A549 (cell line): ENCODE data around the gene PPP1R12B.

Experiments used
- CEBPB ChIP-seq, 2 experiments: fragments of >200 bp in 1 of 2; sonication (Bioruptor Twin) in 1 of 2; formaldehyde crosslinking in 1 of 2; IDR thresholded peaks; 2 replicates each; pipeline ENCODE4 v1.6.1; 2012 to 2016
- EP300 ChIP-seq, 2 experiments: fragments of >200 bp; sonication (Bioruptor Twin); formaldehyde crosslinking; IDR thresholded peaks; 2 replicates in 1 of 2; 3 replicates in 1 of 2; pipeline ENCODE4 v1.6.1; 2016 to 2017
- MAZ ChIP-seq: fragments of 150-350 bp; IDR thresholded peaks from 2 replicates; pipeline ENCODE4 v1.6.1; 2014; ENCODE audit warnings: antibody characterized with exemption, low read depth, low read length, borderline replicate concordance
- MYC ChIP-seq: IDR thresholded peaks from 2 replicates; pipeline ENCODE4 v1.6.1; 2012; ENCODE audit warnings: mild to moderate bottlenecking, inconsistent platforms, low read length, improper control_type of control experiment, borderline replicate concordance
- POLR2A ChIP-seq: IDR thresholded peaks from 2 replicates; pipeline ENCODE4 v1.6.1; 2012; ENCODE audit warnings: mild to moderate bottlenecking, low read length
- POLR2AphosphoS2 ChIP-seq: conservative IDR thresholded peaks from 2 replicates; pipeline ENCODE4 v1.6.1; 2012; ENCODE audit warnings: low read length, improper control_type of control experiment, inconsistent platforms
- RFX5 ChIP-seq: fragments of 450-650 bp; IDR thresholded peaks from 2 replicates; pipeline ENCODE4 v1.7.1; 2014; ENCODE audit warnings: antibody characterized with exemption, mild to moderate bottlenecking, moderate library complexity
- ZC3H11A ChIP-seq: fragments of 450-650 bp; IDR thresholded peaks from 2 replicates; pipeline ENCODE4 v1.6.1; 2014; ENCODE audit warnings: antibody characterized with exemption, mild to moderate bottlenecking
- ZFP36 ChIP-seq: fragments of 450-650 bp; IDR thresholded peaks from 2 replicates; pipeline ENCODE4 v1.6.1; 2014; ENCODE audit warnings: borderline replicate concordance; ENCODE audit not compliant: partially characterized antibody
- TF ChIP-seq, protein P1 (sequence below): fragments of >200 bp; sonication (Bioruptor Twin); formaldehyde crosslinking; IDR thresholded peaks from 3 replicates; pipeline ENCODE4 v1.5.1; 2016
- TF ChIP-seq, protein P2 (sequence below): IDR thresholded peaks from 2 replicates; pipeline ENCODE4 v1.6.1; 2012; ENCODE audit warnings: low read depth, borderline replicate concordance

DNA sequence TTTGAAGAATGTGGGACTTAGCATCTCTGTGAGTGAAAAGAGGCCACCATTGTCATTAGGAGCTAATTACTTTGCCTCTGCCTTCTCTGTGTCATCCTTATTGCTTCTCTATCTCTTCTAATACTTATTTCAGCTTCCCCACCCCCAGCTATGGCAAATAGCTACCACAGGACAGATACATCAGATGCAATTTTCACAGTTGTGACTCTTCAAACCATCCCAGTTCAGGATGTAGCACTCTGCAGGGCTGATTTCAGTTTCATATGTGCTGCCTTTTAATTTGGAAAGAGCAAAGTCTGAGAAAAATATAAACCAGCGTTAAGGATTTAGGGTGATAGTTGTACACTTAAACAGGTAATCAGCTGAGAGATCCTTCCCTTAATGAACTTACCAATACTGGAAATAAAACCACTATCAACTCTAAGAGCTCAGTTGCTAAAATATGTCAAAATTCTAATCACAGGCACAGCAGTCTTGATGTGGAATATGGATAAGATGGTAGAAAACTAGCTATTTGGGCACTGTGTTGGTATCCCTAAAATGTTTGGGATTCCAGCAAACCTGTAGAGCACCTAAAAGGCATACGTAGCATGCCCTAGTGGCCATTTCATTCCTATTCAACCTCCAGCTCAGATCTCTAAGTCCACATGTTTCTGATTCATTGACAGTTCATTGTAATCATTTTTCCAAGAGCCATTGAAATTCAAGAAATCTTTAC lies 213.4 kb downstream of the PPP1R12B start:
- TF ChIP-seq POLR2AphosphoS2 (no peak), MAZ (no peak), EP300 (IDR thresholded peaks at IDR 0.05) (no peak), POLR2A (no peak), ZFP36 (no peak), CEBPB (IDR thresholded peaks at IDR 0.05) (no peak), MYC (no peak), ZC3H11A (no peak), RFX5 (no peak)
- TF ChIP-seq, protein P1, sequence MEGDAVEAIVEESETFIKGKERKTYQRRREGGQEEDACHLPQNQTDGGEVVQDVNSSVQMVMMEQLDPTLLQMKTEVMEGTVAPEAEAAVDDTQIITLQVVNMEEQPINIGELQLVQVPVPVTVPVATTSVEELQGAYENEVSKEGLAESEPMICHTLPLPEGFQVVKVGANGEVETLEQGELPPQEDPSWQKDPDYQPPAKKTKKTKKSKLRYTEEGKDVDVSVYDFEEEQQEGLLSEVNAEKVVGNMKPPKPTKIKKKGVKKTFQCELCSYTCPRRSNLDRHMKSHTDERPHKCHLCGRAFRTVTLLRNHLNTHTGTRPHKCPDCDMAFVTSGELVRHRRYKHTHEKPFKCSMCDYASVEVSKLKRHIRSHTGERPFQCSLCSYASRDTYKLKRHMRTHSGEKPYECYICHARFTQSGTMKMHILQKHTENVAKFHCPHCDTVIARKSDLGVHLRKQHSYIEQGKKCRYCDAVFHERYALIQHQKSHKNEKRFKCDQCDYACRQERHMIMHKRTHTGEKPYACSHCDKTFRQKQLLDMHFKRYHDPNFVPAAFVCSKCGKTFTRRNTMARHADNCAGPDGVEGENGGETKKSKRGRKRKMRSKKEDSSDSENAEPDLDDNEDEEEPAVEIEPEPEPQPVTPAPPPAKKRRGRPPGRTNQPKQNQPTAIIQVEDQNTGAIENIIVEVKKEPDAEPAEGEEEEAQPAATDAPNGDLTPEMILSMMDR = no peak
- TF ChIP-seq, protein P2, sequence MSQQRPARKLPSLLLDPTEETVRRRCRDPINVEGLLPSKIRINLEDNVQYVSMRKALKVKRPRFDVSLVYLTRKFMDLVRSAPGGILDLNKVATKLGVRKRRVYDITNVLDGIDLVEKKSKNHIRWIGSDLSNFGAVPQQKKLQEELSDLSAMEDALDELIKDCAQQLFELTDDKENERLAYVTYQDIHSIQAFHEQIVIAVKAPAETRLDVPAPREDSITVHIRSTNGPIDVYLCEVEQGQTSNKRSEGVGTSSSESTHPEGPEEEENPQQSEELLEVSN = no peak
